ENCODE measurements around the gene TMEM232. TPM values are rescaled to one million over a fixed set of nuclear protein-coding genes. Genes with fewer than 3 reads are reported as not detected.
A peak's percentile ranks its signal among the peaks of the same experiment; 100 is the strongest.

The TMEM232 gene
- total RNA-seq, 1 experiment from 2014 or later, result 2.6 TPM

DNA sequence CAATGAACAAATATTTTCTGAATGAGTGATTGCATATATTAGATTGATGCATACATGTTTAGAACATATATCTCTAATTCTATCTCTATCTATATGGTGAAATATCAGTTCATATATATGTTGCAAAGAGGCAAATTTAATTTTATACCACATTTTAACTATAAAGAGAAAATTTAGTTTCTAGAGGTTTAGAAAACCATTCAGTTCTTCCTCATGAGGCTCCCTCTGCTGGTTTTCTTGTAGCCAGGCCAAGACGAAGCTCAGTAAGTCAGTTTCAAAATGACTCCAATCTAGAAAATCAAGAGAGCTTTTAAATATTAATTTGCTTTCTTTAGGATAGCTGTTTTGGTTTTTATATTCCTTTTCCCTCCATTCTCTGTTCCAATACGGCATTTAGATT lies 312.1 kb downstream of the TMEM232 start:
- Histone ChIP-seq H3K4me3 (no peak overlapping the region), H3K9me3 (no peaks in the 10 kb centered on the region), H3K36me3 (no peaks in the 10 kb centered on the region), H3K27me3 (peaks cover 3% of the 10 kb centered on the region; the same call in 1 of the 2 replicates)
- DNase-seq, result no peak

DNA sequence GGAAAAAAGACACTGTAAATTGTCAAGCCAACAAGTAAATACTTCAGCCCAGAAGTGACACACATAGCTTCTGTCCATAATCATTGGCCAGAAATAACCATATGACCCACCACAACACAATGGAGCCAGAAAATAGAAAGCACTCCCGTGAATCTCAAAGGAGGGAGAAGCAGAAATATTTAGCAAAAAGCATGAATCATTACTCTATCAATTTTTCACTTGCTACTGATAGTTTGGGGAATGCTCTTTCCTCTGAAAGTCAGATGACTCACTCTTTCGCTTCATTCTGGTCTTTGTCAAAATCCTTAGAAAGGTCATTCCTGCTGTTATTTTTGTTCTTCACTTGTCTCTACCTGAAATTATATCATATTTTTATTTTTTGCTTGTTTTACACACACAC lies 312.6 kb downstream of the TMEM232 start:
- H3K9me3 ChIP-seq, result no peaks in the 10 kb centered on the region
- H3K27me3 ChIP-seq, result peaks cover 3% of the 10 kb centered on the region; the same call in 1 of the 2 replicates
- no peak overlapping the region for H3K4me3 ChIP-seq
- no peak for DNase-seq
- no peaks in the 10 kb centered on the region for H3K36me3 ChIP-seq

DNA sequence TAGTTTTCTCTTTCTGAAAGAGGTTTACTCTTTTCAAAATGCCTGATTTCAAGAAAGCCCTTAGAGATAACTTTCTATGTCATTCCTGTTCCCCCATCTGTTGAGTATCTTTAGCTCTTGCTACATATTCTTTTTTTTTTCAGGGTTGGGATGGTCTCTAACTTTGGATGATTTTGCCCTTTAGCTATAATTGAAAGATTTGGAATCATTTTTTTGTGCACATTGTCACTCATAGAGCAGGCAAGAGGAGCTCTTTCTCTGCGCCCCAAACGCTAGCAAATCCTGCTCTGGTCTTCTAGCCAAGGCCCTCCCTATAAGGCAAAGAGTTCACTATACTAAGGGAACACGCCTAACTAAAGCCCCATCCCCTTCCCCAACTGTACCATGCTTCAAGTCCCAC lies 316.9 kb downstream of the TMEM232 start:
- Histone ChIP-seq H3K36me3 (no peaks in the 10 kb centered on the region), H3K4me3 (no peak overlapping the region), H3K27me3 (0 out of 2 replicates have a peak, but pooled peaks cover 3% of the 10 kb centered on the region), H3K9me3 (no peaks in the 10 kb centered on the region)
- no peak for DNase-seq

DNA sequence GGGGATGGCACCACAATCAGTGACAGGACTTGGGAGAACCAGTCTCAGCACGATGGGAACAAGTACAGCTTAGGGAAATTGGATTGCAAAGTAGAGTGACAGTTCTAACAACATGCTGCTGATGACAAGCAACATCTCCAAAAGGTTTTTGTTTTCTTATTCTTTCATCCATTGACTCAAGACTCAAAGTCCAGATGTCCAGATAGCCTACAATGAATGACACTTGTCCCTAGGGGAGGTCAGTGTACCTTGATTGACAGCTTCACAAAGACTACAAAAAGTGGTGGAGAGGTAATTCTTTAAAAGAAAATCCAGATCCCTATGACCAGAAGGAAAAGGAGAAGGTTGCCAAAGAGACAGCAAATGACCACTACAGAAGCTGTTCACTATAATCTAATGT lies 323.9 kb downstream of the TMEM232 start:
- no peaks in the 10 kb centered on the region for H3K36me3 ChIP-seq

GRCh38 chr5:110401881-110402280 lies 324.6 kb downstream of the TMEM232 start:
- H3K36me3 ChIP-seq, result no peaks in the 10 kb centered on the region
- peaks cover 17% of the 10 kb centered on the region for H3K27me3 ChIP-seq
- no peak for DNase-seq
- no peaks in the 10 kb centered on the region for H3K9me3 ChIP-seq
- no peak overlapping the region for H3K4me3 ChIP-seq

More for the DNA sequence above, 323.9 kb downstream of the TMEM232 start:
- Histone ChIP-seq H3K9me3 (no peaks in the 10 kb centered on the region), H3K27me3 (peaks cover 17% of the 10 kb centered on the region), H3K4me3 (no peak overlapping the region)
- DNase-seq, result no peak

DNA sequence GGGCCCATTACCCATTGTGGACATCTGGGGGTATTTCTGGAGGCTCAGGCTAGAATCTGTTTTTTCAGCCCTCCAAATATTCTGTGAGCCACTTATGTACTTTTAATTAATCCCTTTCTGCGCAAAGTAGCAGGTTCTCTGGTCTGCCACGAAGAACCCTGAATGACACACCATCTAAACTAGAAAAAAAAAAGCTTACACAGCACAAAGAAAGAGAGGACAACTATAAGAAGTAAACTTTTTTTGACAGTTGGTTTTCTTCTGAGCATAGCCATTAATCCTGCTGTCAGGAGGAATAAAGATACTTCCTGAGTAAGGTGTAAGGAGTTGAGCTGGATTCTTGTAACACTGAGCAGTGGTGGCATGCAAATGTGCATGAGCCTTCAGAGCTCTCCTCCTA lies 327.5 kb downstream of the TMEM232 start:
- peaks cover 15% of the 10 kb centered on the region for H3K27me3 ChIP-seq
- H3K36me3 ChIP-seq, result no peaks in the 10 kb centered on the region
- no peak overlapping the region for H3K4me3 ChIP-seq
- no peaks in the 10 kb centered on the region for H3K9me3 ChIP-seq
- DNase-seq, result no peak

DNA sequence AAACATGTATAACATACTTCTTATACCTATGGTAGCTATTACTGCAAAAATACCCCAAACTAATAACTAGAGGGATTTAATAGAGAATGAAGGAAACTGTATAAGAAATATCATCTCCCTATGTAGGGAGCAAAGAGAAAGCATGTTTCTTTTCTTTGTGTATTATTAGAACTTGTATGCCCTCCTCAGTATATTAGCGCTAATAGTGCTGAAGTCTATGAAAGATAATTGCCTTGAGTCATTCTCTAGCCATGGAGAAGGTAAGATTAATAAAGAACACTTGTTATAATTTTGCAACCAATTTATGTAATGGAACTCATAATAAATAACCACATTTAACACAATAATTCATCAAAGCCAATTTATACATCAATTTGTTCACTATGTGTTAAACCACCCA lies 329.2 kb downstream of the TMEM232 start:
- Histone ChIP-seq H3K27me3 (peaks cover 11% of the 10 kb centered on the region), H3K4me3 (no peak overlapping the region), H3K36me3 (no peaks in the 10 kb centered on the region), H3K9me3 (no peaks in the 10 kb centered on the region)
- no peak for DNase-seq

DNA sequence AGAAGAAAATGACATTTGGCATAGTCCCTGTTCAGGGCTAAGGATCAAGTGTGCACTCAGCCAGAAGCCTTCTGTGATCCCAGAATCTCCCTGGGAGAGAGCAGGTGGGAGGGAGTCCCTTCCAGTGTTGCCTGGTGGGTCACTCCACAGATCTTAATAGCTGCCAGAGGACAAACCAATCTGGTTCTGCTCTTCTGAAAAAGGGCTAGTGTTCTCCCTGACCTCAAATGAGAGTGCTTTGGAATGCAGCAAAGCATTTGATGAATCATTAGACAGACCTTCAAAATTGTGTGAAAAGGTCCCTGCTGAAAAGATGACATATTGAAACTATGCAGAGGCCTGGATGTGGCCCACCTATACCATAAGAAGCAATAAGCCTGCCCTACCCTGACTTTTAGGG lies 339.7 kb downstream of the TMEM232 start:
- H3K9me3 ChIP-seq, result no peaks in the 10 kb centered on the region
- no peaks in the 10 kb centered on the region for H3K27me3 ChIP-seq
- H3K4me3 ChIP-seq, result no peak overlapping the region
- peak; percentile 3 for DNase-seq
- H3K36me3 ChIP-seq, result no peaks in the 10 kb centered on the region

DNA sequence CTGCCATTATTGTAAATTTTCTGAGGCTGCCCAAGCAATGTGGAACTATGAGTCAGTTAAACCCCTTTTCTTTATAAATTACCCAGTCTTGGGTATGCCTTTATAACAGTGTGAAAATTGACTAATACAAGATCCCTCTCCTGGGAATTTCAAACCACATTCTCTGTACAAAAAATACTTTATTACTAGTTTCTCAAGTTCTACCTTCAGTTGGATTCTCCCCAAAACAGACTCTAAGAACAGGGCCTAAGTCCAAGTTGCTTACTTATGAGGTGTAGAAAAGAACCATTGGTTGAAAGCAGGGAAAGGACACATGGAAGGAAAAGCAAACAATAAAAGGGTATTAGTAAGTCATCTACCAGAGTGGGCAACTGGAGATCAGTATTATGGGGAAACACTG lies 343.2 kb downstream of the TMEM232 start:
- H3K4me3 ChIP-seq, result no peak overlapping the region
- DNase-seq, result no peak
- no peaks in the 10 kb centered on the region for H3K36me3 ChIP-seq
- no peaks in the 10 kb centered on the region; the same call in 1 of the 2 replicates for H3K27me3 ChIP-seq
- no peaks in the 10 kb centered on the region for H3K9me3 ChIP-seq

GRCh38 chr5:110377943-110378342 lies 348.5 kb downstream of the TMEM232 start:
- no peak overlapping the region for H3K4me3 ChIP-seq

DNA sequence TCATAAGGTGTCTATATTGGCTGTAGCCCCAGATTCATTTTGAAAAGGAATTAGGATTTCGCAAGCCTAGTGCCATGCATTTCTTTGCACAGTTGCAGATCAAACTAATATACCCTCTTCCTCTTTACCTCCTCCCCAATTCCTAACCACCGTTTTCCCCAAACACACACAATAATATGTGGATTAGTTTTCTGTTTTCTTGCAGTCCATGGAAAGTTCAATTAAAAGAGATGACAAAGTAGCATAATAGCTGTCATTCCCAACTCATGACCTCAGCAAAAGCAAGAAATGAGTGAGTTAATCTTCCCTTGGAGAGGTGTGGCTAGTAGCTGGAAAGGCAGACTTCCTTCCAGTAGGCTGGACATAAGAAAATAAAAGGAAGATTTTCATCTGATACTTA lies 349.1 kb downstream of the TMEM232 start:
- no peak for DNase-seq
- no peaks in the 10 kb centered on the region for H3K36me3 ChIP-seq
- no peak overlapping the region for H3K4me3 ChIP-seq
- H3K9me3 ChIP-seq, result no peaks in the 10 kb centered on the region
- no peaks in the 10 kb centered on the region; the same call in 1 of the 2 replicates for H3K27me3 ChIP-seq

More at GRCh38 chr5:110377943-110378342, 348.5 kb downstream of the TMEM232 start:
- Histone ChIP-seq H3K27me3 (no peaks in the 10 kb centered on the region; the same call in 1 of the 2 replicates), H3K36me3 (no peaks in the 10 kb centered on the region), H3K9me3 (no peaks in the 10 kb centered on the region)
- no peak for DNase-seq

DNA sequence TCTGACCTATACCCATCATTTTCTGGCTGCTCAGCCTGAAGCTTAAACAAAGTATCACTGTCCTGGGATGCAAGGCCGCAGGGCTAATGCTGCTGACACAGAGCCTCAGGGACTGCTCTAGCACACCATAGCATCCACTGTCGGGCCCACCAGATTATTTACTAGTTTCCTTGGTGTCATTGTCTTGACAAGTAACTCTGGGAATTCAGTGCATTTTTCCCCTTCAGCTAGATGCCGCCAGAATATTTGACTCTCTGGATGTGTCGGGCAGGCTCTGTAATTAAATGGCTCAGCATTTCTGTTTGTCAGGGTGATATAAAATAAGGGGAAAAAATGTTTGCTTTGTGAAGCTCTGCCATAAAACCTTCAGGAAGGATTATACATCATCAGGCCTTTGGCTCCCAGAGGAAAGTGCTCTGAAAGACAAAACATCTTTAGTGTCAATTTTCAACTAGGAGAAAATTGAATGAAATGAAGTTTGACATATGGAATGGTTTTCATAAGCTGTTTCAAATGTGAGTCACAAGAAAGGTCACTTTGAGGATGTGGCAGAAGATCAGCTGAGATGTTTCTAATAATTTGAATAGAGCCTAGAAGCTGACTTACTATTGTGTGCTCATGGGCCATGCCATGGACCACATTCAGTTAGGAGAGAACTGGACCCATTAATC lies 350.1 kb downstream of the TMEM232 start:
- Histone ChIP-seq H3K36me3 (no peaks in the 10 kb centered on the region), H3K4me3 (no peak overlapping the region), H3K9me3 (no peaks in the 10 kb centered on the region), H3K27me3 (no peaks in the 10 kb centered on the region; the same call in 1 of the 2 replicates)
- no peak for DNase-seq

DNA sequence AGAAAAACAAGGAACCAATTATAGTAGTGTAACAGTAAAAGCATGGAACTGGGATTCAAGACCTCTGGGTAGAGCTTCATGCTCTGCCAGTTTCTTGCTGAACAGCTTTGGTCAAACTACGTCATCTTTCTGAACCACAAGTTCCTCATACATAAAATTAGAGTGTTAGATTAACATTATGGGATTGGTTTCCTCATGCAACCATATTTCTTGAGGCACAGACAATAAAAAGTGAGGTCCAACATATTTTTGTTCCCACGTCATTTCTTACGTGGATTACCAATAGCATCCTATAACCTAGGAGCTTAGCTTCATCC lies 354.8 kb downstream of the TMEM232 start:
- no peak for DNase-seq
- Histone ChIP-seq H3K36me3 (no peaks in the 10 kb centered on the region), H3K9me3 (no peaks in the 10 kb centered on the region), H3K27me3 (no peaks in the 10 kb centered on the region), H3K4me3 (no peak overlapping the region)

DNA sequence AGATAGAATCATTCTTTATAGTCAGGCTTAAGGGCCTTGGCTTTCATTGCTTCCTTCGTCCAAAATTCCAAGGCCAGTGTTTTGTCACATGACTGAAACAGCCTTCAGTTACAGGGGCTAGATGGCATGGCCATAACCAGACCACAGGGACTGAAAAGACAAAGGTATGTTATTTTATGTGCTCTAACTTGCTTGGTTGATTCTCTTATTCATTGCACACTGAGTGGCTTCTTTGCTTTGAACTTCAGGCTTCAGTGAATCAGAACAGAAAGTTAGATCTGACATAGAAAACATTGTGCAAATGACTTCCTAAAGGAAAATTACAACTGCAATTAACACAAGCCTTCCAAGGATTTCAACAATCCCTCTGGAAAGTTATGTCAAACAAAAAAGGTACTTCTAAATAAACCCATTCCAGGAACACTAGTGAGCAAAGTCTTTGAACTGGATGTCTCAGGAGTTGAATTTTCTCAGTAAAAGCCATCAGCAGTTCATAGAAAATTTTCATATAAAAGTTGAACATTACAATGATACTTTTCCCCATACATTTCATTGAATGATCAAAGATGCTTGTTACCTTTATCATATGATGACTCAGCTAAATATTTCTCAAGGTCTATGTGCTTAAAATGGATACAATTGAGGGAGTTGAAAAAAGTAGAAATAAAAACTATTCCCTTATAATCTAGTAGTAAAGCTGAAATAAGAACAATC lies 355.3 kb downstream of the TMEM232 start:
- no peaks in the 10 kb centered on the region for H3K9me3 ChIP-seq
- H3K4me3 ChIP-seq, result no peak overlapping the region
- H3K27me3 ChIP-seq, result no peaks in the 10 kb centered on the region; the same call in 1 of the 2 replicates
- no peak for DNase-seq
- H3K36me3 ChIP-seq, result no peaks in the 10 kb centered on the region

Other genes with a start within 250 kb of the TMEM232 start
- 99.9 and 126 TPM in 2 replicates for gene SLC25A46, start 12.3 kb upstream of the TMEM232 start, total RNA-seq (2014; rRNA removed; shearing (Covaris generic); ENCODE audit: low replicate concordance)